Measurements from ENCODE around the gene BBS9.
A peak's percentile ranks its signal among the peaks of the same experiment; 100 is the strongest.
"Not testable (repeated sequence)": the region's sequence is repeated elsewhere in the genome, so short reads cannot be mapped to it uniquely, and the experiment has no call there.

Gene BBS9

GRCh38 chr7:33448035-33448434 lies 318.7 kb downstream of the BBS9 start:
- DNase-seq = peak; percentile 32

GRCh38 chr7:33449847-33450246 lies 320.5 kb downstream of the BBS9 start:
- DNase-seq = no peak

- DNase-seq = no peak
Observed at GRCh38 chr7:33452805-33453502, 323.6 kb downstream of the BBS9 start.

- DNase-seq = no peak
Observed at GRCh38 chr7:33457039-33457438, 327.7 kb downstream of the BBS9 start.

GRCh38 chr7:33458581-33458980 lies 329.2 kb downstream of the BBS9 start:
- DNase-seq = no peak

DNA sequence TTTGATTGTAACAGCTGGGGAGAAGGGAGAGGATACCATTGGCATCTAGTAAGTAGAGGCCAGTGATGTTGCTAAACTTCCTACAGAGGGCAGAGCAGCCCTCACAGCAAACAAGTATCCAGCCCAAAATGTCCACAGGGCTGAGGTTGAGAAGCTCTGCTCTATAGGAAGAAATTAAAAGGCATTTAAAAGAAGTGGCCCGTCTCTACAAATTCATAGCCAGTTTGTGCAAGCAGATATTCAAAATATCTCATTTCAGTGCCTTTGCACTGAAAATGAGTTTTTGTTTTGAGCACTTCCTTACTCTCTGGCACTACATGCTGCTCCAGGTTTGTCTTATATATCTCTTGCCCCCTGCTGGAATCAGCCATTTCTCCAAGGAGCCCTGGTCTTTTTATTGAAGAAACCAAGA lies 330.0 kb downstream of the BBS9 start:
- DNase-seq = peak; percentile 23

DNA sequence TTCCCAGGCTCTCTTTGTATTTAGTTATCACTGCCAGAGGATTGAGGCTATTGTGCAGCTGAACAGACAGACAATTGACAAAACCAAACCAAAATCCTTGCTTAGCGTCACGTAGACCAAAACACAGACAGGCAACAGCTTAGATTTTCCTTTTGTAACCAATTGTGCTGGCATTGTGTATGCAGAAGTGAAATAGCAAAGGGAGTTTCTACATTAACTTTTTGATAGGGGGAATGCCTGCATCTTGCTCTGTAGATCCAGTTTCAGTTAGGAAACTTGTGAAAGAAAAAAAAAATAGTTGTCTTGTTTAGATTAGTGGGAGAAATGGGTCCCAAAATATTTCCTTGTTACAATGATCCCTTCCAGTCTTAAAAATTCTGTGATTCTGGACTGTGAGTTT lies 333.8 kb downstream of the BBS9 start:
- no peak for DNase-seq

- DNase-seq = no peak
Observed at GRCh38 chr7:33466203-33466602, 336.8 kb downstream of the BBS9 start.

DNA sequence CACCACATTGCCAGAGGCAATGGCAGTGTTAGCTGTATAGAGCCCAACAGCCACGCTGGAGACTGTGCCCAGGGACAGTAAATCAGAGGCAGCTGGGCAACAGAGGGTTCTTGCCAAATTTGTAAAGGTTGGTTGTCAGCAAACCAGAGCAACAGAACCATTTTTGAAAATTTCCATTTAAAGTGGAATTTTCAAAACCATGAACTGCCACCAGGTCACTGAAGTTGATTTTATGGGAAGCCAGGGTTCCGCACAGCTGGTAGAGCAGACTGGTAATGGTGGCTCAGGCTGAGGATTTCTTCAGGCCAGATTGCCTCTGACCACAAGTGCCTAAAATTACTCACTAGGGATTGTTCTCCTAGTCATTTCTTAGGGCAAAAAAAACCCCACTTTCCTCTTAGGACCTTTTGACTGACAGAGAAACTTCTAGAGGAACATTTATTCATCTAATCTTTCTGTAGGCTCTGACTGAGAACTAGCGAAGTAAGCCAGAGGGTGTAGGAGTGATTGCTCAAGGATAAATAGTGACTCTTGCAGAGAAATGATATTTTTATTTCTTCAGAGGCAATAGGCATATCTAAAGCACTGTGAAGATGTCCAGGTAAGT lies 342.4 kb downstream of the BBS9 start:
- no peak for DNase-seq

GRCh38 chr7:33472348-33473025 lies 343.1 kb downstream of the BBS9 start:
- DNase-seq = no peak

DNA sequence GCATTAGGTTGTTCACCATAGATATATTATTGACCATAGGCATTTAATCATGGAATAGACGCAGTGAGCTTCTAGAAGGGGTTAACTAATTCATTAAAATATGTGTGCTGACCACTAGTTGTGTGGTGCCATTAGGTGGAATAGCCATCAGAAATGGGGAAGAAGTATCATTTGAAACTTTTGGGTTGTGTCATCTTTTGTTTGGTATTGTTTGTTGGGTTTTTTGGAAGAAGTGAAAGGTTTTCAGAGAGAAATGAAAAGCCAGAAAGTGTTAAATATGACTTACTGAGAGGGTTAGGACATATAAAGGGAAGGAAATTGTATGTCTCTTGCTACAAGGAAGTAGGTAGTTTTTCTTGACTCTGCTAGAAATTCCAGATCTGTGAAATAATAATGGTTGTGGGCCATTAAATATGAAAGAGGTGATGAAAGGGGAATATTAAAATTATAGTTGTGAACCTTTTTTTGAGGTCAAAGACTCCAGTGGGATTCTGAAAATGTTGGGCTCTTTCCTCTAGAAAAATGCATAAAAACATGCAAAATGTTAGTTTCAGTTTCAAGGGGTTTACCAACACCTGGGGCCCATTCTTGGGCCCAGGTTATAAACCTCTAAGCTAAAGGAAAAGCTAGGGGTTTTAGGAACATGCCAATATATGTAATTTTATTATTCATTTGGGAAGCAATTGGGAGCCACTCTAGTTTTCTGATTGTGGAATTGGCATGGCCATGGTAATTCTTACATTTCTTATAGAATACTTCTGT lies 348.5 kb downstream of the BBS9 start:
- DNase-seq = no peak

DNA sequence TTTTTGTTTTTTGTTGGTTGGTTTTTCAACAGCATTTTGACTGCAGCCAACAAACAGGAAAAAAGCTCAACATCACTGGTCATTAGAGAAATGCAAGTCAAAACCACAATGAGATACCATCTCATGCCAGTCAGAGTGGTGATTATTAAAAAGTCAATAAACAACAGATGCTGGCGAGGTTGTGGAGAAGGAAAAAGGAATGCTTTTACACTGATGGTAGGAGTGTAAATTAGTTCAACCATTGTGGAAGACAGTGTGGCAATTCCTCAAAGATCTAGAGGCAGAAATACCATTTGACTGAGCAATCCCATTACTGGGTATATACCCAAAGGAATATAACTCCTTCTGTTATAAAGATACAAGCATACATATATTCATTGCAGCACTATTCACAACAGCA lies 355.1 kb downstream of the BBS9 start:
- not testable (repeated sequence) for DNase-seq

GRCh38 chr7:33485747-33486493 lies 356.6 kb downstream of the BBS9 start:
- no peak for DNase-seq

DNA sequence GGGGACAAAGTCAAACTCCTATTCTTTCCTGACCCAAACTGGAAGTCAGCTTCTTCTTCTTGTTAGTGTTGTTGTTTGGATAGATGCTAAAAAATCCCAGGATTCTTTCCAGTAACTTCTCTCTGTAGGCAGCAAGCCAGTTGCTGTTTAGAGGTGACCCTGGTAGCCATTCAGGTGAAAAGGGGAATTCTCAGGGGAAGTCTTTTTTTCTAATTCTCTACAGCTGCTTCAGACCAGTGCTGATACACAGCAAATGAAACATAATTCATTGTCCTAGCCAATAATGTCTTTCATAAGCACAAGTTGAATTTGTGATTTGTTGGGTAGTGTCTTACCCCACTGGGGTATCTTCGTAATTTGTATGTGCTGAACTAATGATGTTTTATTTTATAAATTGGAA lies 357.3 kb downstream of the BBS9 start:
- DNase-seq = no peak

- DNase-seq = no peak
Observed at GRCh38 chr7:33487998-33488682, 358.8 kb downstream of the BBS9 start.

DNA sequence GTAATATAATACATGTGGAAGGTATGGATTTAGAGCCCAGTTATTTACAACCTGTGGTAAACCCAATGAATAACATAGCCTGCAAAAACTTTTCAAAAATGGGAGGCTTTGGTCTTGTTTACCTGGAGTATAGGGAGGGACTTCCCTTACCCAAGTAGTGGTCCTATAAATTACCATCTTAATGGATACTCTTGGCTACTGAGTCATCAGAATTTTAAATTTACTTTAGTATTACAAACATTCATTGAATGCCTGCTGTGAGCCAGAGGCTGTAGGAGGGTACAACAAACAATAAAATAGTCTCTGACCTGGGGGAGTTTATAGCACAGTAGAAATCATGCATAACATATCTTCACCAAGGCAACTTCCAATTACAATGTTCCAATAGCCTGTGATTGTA lies 365.1 kb downstream of the BBS9 start:
- DNase-seq = no peak

GRCh38 chr7:33495207-33495606 lies 365.8 kb downstream of the BBS9 start:
- DNase-seq = peak; percentile 44

GRCh38 chr7:33497051-33497450 lies 367.7 kb downstream of the BBS9 start:
- peak; percentile 24 for DNase-seq

- DNase-seq = peak; percentile 65
Observed at GRCh38 chr7:33500703-33501701, 371.6 kb downstream of the BBS9 start.

- DNase-seq = no peak
Observed at GRCh38 chr7:33503014-33503413, 373.6 kb downstream of the BBS9 start.

DNA sequence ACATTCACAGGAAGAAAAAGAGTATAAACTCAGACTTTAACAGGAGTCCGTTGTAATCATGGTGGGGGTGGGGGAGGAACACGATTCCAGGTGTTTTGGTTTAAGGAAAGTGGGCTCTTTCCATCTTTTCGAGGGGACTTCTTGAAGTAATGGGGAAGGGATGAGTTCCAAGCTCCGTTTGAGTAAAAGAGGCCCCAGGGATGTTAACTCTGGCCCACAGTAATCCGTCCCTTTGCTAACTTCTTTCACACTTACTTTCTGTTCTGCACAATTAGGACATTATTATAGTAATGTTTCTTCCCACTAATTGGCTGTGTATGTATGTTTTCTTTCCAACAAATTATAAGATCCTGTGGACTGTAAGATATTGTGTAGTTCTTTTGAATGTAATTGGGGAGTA lies 374.4 kb downstream of the BBS9 start:
- DNase-seq = no peak

Data from femur (tissue), 1 donor.